ENCODE data around the gene PNPLA8.
"Not testable (repeated sequence)": the region's sequence is repeated elsewhere in the genome, so short reads cannot be mapped to it uniquely, and the experiment has no call there.

- TF ChIP-seq CTCF (conservative IDR thresholded peaks at IDR 0.05 in 1 of 2, IDR thresholded peaks at IDR 0.05 in 1 of 2; ENCODE audit: extremely low read depth in 1 of 2, insufficient read depth in 1 of 2, low read depth in 1 of 2, low read length in 2 of 2); EZH2 (IDR thresholded peaks at IDR 0.05; ENCODE audit: borderline replicate concordance, low read length): not testable (repeated sequence)
These were observed 22.4 kb upstream of the PNPLA8 start for GRCh38 chr7:108548141-108548896.

Data from mammary epithelial cell (primary cell).